ENCODE results near the gene TLR7.

- TF ChIP-seq ZBTB43 (CRISPR knock-in tag; conservative IDR thresholded peaks at IDR 0.05) (no peak), ZNF44 (CRISPR knock-in tag; IDR thresholded peaks at IDR 0.05) (no peak), ATF6 (CRISPR knock-in tag; conservative IDR thresholded peaks at IDR 0.05) (no peak), ZNF143 (CRISPR knock-in tag; IDR thresholded peaks at IDR 0.05) (no peak), SP1 (IDR thresholded peaks at IDR 0.05) (no peak), SP1 (CRISPR knock-in tag; IDR thresholded peaks at IDR 0.05) (no peak), FOXJ3 (CRISPR knock-in tag; IDR thresholded peaks at IDR 0.05; ENCODE audit: borderline replicate concordance) (no peak), HIVEP1 (CRISPR knock-in tag; IDR thresholded peaks at IDR 0.05) (no peak), POLR2AphosphoS5 (IDR thresholded peaks at IDR 0.05; ENCODE audit: low read depth, low read length) (no peak), PTBP1 (IDR thresholded peaks at IDR 0.05; ENCODE audit: low read depth, low read length, poor library complexity, severe bottlenecking) (no peak), PLSCR1 (CRISPR knock-in tag; IDR thresholded peaks at IDR 0.05; ENCODE audit: borderline replicate concordance) (no peak), ZNF713 (CRISPR knock-in tag; IDR thresholded peaks at IDR 0.05) (no peak), WIZ (CRISPR knock-in tag; IDR thresholded peaks at IDR 0.05) (no peak)
Measured at GRCh38 chrX:12824944-12825343, 41.9 kb upstream of the TLR7 start.

Data from HepG2 (cell line).